ENCODE measurements around the gene MSI2.
"Not testable (repeated sequence)": the region's sequence is repeated elsewhere in the genome, so short reads cannot be mapped to it uniquely, and the experiment has no call there.

Gene MSI2
- long read RNA-seq, donor 1, full-length matches to known transcripts = 8 of 8 reads
- long read RNA-seq, donor 1, partial matches to known transcripts = 0 of 8 reads
- long read RNA-seq, donor 1, other reads (novel, unspliced or antisense) = 0 of 8 reads
- long read RNA-seq, donor 2, partial matches to known transcripts = 0 of 1 reads
- long read RNA-seq, donor 2, other reads (novel, unspliced or antisense) = 0 of 1 reads
- long read RNA-seq, donor 3, full-length matches to known transcripts = 4 of 75 reads
- long read RNA-seq, donor 3, partial matches to known transcripts = 71 of 75 reads
- long read RNA-seq, donor 3, other reads (novel, unspliced or antisense) = 0 of 75 reads
- long read RNA-seq, donor 4, full-length matches to known transcripts = 10 of 26 reads
- long read RNA-seq, donor 4, partial matches to known transcripts = 16 of 26 reads
- long read RNA-seq, donor 4, other reads (novel, unspliced or antisense) = 0 of 26 reads
- long read RNA-seq, donor 5, full-length matches to known transcripts = 6 of 114 reads
- long read RNA-seq, donor 5, partial matches to known transcripts = 108 of 114 reads
- long read RNA-seq, donor 5, other reads (novel, unspliced or antisense) = 0 of 114 reads
- long read RNA-seq, donor 6, full-length matches to known transcripts = 15 of 20 reads
- long read RNA-seq, donor 6, partial matches to known transcripts = 5 of 20 reads
- long read RNA-seq, donor 6, other reads (novel, unspliced or antisense) = 0 of 20 reads
- long read RNA-seq, donor 7 = 0 reads
- long read RNA-seq, donor 8, full-length matches to known transcripts = 13 of 13 reads
- long read RNA-seq, donor 8, partial matches to known transcripts = 0 of 13 reads
- long read RNA-seq, donor 8, other reads (novel, unspliced or antisense) = 0 of 13 reads

DNA sequence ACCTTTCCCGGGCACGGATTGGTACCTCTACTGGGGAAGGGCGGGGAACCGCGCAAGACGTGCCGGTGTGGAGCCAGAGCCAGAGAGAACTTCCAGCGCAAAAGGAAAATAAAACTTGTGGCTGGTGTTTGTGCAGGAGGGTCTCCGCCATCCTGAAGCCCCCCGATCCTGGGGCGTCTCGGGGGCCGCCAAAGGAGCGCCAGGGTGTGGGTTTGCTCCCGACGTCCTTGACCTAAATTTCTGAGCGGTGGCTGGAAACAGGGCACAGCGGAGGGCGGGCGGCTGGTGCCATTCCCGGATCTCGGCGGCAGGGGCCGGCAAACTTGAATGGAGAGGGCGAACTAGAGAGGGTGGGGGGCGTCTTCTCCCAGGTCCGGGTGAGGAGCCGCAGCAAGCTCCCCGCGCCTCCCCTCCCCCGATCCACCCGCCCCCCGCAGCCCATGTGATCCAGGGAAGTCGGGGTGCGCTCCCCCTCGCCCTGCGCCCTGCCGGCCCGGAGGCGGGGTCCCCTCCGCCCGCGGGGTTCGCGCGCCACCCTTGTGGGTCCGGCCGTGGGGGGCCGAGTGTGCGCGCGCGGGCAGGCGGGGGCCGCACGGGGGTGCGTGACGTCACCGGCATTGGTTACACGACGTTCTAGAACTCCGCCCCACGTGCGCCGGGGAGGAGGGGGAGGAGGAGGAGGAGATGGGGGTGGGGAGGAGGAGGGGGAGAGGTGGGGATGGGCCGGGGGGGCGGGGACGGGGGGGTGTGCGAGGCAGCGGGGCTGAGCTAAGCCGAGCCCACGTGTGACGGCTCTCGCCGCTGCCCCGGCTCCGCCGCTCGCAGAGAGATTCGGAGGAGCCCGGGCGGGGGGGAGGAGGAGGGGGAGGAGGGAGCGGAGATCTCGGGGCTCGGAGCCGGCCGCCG lies at the start of gene MSI2:
TSS of gene MSI2 (plus strand) at position 748 of the 906 bp plus-strand sequence. CDS start 220 bp downstream, outside the sequence.
- peak; percentile 82 for DNase-seq

DNA sequence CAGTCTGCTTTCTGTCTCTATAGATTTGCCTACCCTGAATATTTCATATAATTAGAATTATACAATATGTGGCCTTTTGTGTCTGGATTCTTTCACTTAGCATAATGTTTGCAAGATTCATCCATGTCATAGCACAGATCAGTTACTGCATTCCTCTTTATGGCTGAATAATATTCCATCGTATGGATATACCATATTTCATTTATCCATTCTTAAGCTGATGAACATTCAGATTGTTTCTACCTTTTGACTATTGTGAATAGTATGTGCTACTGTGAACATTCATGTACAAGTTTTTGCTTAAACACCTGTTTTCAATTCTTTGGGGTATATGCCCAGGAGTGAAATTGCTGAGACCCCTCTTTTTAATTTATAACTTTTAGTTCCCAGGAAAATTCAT lies 49.4 kb upstream of the MSI2 start:
- no peak for DNase-seq

DNA sequence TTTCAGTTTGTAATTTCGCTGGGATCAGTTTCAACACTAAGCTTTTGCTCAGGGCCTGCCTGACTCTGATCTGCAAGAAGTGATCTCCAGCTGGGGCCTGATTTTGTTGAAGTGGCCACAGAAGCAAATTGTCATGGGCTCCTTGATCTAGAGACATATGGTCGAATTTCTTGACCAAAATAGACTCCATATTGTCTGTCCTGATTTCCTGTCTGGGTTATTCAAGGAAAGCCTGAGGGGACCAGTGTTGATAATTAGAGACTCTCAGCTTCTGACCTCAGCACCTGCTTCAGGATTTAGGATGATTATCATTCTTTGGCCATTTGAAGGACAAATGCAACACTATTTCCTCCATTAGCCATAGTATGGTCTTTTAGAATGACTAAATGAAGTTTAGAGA lies 48.9 kb upstream of the MSI2 start:
- no peak for DNase-seq

DNA sequence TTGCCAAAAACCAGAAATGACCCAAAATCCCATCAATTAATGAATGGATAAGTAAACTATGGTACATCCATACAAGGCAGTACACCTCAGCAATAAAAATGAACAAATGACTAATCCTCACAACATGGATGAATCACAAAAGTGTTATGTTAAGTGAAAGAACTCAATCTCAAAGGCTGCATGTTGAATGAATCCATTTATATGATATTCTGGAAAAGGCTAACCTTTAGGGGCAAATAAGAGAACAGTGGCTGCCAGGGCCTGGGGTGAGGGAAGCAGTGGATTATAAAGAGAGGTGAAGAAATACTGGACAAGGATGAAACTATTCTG lies 46.1 kb upstream of the MSI2 start:
- no peak for DNase-seq

DNA sequence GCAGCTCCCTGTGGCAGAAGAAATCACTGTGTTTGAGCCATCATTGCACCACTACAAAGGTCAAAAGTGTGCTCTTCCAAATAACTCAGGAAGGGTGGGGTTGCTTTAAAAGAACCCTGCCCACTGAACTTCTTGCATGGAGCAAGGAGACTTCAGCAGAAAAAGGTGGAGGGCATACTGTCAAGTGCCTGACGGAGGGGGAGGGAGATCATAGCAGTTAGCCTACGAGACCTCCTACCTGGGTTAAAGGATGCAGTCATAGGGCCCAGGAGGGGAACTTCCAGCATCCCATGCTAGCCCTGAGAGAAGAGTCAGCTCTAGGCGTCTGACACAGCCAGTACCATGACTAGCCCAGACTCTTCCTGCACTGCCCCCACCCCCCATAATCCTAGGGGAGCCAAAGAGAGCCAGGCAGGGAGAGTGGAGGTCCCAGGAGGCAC lies 45.3 kb upstream of the MSI2 start:
- no peak for DNase-seq

DNA sequence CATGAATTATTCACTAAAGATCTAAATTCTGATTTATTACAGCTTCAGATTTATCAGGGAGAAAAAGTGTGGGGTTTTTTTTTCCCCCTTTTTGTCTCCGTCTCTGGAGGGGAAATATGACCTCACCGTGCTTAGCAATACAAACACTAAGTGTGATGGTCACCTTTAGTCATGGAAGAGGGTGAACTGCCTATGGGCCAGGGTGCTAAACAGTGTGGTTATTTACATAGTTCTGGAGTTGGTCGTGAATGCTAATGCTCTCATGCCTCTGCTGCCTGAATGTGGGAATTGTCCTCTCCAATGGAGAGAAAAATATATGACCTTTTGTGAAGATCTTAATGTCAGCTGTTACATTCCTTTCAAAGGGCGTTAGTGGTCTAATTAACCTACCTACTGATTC lies 44.8 kb upstream of the MSI2 start:
- no peak for DNase-seq

DNA sequence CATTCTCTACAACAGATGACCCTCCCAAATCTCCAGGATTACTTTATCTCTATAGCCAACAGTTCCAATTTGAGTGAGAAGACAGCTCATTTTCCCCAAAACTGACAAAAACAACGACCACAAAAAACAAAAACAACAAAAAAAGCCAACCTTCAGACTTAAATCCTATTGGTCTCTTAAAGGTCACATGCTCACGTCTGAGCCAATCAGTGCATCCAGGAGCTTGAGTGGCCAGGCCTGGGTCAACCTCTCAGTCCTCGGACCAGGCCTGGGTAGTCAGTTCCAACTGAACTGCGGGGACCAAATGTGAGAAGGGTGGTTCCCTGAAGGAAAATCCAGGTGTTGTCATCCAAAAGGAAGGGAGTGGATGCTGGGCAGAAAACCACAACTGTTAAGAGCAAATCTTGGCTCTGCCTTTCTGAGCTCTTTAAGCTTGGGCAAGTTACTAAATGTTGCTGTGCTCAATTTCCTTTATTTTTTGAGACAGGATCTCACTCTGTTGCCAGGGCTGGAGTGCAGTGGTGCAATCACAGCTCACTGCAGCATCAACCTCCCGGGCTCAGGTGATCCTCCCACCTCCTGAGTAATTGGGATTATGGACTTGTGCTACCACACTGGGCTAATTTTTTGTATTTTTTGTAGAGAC lies 43.0 kb upstream of the MSI2 start:
- DNase-seq = no peak

DNA sequence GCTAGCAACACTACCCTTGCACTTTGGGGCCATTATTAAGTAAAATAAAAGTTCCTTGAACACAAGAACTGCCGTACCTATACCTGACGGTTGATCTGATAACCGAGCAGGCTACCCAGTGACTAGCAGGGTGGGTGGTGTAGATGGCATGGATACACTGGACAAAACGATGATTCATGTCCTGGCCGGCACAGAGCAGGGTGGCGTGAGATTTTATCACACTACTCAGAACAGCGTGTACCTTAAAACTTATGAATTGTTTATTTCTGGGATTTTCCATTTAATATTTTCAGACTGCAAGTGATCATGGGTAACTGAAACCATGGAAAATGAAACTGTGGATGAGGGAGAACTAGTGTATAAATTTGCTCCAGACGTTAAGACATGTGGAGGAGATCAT lies 41.0 kb upstream of the MSI2 start:
- no peak for DNase-seq

DNA sequence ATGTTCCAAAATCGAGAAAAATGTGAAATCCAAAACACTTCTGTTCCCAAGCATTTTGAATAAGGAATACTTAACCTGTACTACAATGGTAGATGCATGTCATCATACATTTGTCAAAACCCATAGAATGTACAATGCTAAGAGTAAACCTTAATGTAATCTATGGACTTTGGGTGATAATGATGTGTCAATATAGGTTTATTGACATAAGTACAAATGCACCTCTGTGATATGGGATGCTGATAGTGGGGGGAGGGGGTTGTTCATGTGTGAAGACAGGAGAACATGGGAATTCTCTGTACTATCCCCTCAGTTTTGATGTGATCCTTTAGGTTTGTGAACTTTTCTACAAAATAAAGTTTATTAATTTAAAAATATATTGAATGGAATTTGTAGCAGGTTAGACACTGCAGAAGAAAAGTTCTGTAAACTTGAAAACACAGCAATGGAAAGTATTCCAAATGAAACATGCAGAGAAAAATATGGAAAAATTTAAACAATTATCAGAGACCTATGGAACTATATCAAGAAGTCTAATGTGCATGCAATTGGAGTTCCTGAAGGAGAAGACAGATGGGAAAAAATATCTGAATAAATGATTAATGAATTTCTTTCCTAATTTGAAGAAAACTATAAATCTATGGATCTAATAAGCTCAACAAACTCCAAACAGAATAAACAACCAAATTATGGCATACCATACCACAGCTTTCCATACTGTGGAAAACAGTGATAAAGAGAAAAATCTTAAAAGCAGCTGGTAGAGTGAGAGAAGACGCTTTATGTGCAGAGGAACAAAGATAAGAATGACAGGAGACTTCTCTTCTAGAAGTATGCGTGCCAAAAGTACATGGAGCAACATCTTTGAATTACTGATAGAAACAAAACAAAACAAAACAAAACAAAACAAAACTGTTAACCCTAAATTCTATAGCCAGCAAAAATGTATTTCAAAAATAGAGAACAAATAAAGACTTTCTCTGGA lies 34.7 kb upstream of the MSI2 start:
- DNase-seq = no peak

DNA sequence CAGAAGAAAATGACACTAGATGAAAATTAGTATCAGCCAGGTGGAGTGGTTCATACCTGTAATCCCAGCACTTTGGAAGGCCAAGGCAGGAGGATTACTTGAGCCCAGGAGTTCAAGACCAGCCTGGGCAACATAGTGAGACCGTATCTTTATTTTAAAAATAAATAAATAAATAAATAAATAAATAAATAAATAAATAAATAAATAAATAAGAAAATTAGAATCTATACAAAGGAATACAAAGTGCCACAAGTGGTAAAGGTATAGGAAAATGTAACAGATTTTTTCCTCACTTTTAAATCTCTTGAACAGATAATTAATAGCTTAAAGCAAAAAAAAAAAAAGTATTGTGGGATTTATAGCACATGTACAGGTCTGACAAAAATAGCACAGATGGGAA lies 33.9 kb upstream of the MSI2 start:
- DNase-seq = not testable (repeated sequence)

DNA sequence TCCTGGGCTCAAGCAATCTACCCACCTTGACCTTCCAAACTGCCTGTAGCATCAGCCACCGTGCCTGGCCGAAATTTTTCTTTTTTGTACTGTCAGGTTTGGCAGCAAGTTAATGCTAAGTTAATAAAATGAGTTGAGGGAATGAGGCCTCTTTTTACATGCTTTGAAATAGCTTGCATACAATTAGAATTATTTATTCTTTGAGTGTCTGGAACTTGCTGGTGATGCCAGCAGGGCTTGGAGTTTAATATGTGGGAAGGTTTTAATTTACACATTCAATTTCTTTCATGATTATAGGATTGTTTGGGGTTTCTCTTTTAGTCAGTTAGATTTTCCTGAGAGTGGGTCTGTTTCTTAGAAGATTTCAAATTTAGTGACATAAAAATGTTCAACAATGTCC lies 31.2 kb upstream of the MSI2 start:
- no peak for DNase-seq

DNA sequence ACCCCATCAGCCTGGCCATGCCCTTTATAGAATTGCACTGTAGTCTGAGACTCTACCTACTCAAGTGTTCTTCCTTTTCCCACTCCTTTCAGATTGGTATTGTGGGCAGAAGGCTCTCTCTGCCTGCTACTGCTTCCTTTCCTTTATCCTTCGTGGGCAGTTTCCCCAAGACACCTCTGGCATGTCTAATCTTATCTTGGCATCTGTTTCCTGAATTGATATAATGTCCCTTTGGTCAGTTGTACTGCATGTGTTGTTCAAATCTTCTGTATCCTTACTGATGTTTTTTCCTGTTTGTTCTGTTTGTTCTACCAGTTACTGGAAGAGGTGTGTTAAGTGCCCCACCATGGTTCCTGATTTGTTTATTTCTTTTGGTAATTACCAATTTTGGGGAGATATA lies 29.5 kb upstream of the MSI2 start:
- DNase-seq = no peak

DNA sequence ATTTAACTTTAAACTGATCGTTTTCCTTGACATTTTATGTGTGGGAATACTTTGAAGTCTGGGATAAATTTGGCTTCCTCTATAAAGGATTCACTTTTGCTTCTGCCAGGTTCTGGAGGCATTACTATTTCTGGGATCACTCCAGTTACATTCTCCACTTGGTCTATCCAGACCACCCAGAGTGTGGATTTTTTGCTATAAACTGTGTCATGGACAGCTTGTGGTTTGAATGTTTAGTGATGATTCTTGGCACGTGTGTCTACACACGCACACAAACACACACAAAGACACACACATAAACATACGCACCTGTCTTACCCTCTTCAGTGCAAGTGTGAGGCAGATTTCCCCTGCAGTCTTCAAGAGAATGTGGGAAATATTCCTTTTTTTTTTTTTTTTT lies 27.4 kb upstream of the MSI2 start:
- no peak for DNase-seq

DNA sequence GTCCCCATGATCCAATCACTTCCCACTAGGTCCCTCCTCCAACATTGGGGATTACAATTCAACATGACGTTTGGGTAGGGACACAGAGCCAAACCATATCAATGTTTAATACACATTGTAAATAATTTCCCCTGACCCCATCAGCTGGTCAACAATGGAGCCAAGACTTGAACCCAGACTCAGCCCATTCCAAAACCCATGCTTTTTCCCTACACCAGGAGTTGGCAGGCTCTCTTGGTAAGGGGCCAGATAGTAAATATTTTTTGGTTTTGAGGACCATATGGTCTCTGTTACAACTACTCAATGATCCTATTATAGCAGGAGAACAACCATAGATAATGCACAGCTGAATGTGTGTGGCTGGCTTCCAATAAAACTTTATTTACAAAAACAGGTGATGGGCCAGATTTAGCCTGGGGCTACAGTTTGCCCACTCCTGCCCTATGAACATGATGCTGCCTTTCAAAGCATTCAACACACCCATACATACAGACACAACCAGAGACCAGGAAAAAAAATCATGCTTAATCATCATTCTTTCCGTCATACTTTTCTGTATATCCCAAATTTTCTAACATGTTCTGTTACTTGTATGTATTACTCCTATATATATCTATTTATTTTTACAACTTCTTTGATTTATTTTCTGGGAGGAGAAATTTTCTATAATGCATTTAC lies 22.1 kb upstream of the MSI2 start:
- no peak for DNase-seq

DNA sequence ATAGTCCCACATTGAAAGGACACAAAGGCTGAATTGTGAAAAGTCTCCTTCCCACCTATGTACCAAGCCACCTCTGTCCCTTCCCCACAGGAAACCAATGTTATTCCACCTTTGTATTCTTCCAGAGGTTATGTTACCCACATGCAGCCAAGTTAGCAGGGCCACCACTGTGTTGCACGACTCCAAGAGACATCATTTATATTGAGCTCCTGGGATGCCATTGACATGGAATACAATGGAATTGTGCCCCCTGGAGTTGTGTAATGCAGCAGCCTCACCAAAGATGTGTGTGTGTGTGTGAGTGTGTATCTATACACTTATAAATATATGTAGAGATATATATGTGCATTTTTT lies 21.6 kb upstream of the MSI2 start:
- DNase-seq = no peak

DNA sequence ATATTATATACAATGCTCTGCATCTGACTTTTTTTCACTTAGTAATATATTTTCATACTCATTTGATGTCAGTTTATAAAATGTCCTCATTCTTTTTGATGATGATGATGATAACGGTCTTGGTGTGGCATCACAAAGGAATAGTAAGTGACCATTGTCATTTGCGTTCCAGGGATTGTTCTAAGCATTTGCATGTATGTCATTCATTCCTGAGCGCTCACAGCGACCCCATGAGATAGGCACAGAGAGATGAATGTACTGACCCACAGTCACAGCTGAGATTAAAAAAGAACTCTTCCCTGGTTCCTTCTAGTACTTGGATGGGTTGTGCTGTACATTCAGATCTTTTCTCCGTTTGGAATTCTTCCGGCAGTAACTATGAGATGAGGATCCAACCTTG lies 21.2 kb upstream of the MSI2 start:
- no peak for DNase-seq

DNA sequence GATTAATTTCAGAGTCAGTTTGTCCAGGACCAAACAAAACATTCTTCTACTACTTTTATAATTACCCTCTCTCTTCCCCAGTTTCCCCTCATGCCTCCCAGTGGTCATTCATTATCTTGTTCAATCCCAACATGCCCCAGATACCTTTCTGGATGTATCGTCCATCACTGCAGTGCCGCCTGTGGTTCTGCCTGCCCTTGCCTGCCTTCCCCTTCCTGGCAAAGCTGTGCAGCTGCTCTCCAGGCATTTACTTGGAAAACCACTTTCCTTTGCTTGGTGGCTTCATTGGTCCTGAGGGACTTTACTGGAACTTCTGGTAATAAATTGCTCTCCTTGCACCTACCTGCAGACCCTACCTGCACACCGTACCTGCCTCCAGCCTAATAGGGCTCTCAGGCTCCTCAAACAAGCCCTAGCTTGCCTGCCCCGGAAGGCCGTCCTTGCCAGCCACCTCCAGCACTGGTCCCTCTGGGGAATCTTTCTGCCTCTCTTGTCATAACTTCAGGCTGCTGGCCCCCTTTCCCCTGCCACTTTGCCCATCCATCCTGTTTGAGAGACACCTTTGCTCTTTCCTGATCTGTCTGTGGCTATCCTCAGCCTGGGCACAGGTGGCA lies 19.5 kb upstream of the MSI2 start:
- no peak for DNase-seq

DNA sequence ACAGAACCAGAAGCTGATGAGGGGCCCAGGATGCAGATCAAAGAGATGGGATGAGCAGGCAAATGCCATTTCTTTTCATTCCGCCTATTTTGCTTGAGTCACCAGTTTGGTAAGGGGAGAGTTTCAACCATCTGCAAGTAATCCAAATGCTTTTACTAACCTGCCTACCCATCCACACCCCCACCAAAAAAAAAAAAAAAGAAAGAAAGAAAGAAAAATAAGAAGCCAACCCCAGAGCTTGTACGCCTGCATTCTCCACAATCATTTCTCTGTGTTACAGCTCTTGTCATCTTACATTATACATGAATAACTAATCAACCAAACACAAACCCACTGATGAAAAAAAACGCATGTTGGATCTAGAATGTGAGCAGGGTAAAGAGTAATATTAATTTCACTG lies 15.7 kb upstream of the MSI2 start:
- no peak for DNase-seq

DNA sequence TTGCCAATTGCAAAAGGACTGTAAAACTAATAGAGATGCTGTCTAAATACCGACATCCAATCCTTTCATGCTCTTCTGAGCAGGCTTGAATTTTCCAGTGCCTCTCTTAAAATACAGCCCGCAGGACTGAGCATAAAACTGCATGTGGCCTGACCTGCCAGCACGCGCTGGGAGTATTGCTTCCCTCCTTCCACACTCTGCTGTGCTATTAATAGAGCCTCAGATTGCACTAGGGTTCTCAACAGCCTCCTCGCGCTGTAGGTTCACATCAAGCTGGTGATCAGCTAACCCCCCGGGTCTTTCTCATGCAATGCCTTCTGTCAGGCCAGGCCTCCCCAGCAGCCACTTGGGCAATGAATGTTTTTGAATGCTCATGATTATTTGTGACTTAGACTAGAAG lies 14.2 kb upstream of the MSI2 start:
- DNase-seq = no peak

DNA sequence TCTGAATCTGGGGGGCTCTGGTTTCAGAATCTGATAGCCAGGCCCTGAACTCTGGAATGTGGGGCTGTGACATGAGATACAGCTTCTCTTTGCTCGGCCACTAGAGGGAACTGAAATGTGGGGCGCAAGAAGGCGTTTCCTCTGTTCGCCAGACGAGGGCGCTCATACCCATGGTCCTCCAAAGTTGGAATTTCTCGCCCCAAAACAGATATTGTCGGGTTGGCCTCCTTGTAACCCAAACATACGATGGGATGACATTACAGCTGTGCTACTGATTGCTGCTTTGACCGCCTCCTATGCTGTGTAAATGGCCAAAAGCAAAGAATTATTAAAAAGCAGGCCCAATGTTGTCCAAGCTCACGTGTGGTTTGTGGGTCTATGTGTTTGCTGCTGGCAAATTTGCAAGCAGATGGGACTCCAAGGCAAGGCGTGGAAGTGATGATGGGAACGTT lies 13.1 kb upstream of the MSI2 start:
- peak; percentile 42 for DNase-seq

All from right kidney (tissue), 9 donors.